Activated T-cell treated with anti-CD3 and anti-CD28 coated beads for 24 hours (primary cell): ENCODE data around the gene SCGB1D2.
"Not testable (repeated sequence)": the region's sequence is repeated elsewhere in the genome, so short reads cannot be mapped to it uniquely, and the experiment has no call there.

Experiments
- DNase-seq: peaks from one replicate; pipeline ENCODE4 v3.0.0-alpha.2; 2020; ENCODE audit warnings: low read depth

Gene SCGB1D2, protein sequence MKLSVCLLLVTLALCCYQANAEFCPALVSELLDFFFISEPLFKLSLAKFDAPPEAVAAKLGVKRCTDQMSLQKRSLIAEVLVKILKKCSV

DNA sequence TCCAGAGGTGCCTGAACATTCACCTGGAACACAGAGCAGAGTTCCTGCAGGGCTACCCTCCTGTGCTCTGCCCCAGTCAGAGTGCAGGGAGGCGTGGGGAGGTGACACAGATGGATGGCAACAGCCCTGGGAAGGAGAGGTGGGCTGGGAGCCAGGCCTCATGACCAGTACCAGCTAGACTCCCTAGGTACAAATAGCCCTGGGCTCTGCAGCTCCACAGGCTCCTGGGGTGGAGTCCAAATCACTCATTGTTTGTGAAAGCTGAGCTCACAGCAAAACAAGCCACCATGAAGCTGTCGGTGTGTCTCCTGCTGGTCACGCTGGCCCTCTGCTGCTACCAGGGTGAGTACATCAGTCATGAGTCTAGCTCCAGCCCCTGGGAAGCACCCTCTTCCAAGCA lies at the start of gene SCGB1D2:
TSS of gene SCGB1D2 (plus strand) at position 219 of the 400 bp plus-strand sequence. CDS start at position 288, 69 bp downstream.
- no peak for DNase-seq

GRCh38 chr11:62193952-62194351 lies 48.1 kb upstream of the SCGB1D2 start:
- no peak for DNase-seq

- DNase-seq: not testable (repeated sequence)
These were observed 47.0 kb upstream of the SCGB1D2 start for GRCh38 chr11:62195010-62195409.

- DNase-seq: no peak
These were observed 46.1 kb upstream of the SCGB1D2 start for GRCh38 chr11:62195945-62196344.

- not testable (repeated sequence) for DNase-seq
These were observed 44.6 kb upstream of the SCGB1D2 start for GRCh38 chr11:62197400-62197799.

DNA sequence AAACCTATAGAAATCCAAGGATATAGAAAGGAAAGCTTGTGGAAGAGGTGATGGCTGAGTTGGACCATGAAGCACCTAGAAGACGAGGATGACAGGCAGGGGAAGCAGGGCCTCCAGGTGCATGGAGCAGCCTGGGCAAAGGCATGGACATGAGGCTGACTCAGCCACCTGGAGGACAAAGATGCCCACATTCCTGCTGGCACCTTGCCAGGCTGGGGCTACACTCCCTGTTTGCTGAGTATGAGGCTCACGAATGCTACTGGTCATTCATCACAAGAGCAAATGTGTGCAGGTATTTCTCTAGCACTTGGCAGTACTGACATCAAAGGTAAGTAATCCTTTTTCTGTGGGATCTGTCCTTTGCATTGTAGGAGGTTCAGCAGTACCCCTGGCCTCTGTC lies 40.7 kb upstream of the SCGB1D2 start:
- DNase-seq: no peak

DNA sequence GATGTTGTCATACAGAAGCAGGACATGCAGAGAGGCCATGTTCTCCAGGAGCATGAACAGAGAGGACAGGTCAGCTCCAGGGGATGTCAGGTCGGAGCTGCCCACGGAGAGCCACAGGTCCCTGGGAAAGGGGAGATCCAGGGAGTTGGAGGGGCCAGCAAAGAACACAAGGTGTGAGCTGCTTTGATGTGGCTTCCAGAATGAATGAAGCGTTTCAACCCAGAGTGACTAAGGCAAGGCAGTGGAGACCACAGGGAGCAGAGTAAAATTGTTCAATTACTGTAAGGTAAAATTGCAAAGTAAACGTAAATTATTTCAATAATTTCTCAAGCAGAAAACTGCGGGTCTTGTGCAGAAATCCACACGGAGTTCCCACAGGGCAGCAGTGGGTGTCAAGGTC lies 39.1 kb upstream of the SCGB1D2 start:
- DNase-seq: no peak

DNA sequence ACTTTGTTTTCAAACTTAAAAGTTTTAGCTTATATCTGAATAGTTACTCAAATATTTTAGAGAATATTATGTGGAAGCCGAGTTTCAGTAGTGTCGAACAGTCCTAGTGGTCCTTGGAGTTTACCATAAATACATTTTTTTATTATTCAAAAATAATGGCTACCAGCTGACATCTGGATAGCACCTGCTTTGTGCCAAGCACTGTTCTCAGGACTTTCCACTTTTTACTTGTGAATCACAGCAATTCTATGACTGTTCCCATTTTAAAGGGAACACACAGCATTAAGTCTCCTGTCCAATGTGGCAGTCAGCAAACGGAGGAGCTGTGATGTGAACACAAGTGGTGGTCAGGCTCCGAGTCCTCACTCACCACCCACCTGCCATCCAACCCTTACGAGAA lies 37.6 kb upstream of the SCGB1D2 start:
- DNase-seq: no peak

- no peak for DNase-seq
These were observed 36.6 kb upstream of the SCGB1D2 start for GRCh38 chr11:62205441-62205840.

DNA sequence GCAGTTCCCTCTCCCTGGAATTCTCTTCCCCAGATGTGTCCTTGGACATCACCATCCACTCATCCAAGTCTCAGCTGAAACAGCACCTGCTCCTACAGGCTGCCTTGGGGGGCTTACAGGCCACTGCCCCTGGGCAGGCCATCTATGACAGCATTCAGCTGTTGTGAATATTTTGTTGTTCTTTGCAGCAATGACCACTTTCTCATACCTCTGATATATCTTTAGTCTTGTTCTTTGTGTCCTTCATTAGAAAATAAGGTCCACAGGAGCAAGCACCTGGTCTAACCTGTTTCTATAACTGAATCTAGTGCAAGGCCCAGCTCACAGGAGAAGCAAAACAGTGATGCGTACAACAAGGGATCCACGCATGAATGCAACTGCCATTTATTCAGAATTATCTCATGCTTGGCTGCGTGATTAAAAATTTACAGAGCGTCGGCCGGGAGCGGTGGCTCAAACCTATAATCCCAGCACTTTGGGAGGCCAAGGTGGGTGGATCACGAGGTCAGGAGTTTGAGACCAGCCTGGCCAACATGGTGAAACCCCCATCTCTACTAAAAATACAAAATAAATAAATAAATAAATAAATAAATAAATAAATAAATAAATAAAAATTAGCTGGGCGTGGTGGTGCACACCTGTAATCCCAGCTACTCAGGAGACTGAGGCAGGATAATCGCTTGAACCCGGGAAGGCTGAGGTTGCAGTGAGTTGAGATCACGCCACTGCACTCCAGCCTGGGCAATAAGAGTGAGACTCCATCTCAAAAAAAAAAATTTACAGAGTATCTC lies 35.6 kb upstream of the SCGB1D2 start:
- DNase-seq: not testable (repeated sequence)

DNA sequence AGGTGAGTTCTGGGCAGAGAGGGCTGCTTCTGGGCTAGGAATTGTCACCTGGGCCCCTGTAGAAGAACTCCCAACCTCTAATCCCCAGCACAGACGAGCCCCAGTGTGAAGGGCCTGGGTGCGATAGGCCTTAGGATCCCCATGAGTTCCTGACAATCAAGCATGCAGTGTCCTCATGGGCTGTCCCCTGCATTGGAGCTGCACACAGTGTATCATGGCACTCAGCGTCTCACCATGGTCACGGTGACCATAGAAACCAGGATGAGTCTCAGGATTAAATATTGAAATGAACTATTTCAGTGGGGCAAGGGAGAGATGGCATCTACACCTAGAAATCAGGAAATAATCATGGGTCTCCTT lies 33.3 kb upstream of the SCGB1D2 start:
- DNase-seq: no peak

- no peak for DNase-seq
These were observed 24.8 kb upstream of the SCGB1D2 start for GRCh38 chr11:62217191-62217748.

- DNase-seq: no peak
These were observed 20.5 kb upstream of the SCGB1D2 start for GRCh38 chr11:62221498-62221897.

DNA sequence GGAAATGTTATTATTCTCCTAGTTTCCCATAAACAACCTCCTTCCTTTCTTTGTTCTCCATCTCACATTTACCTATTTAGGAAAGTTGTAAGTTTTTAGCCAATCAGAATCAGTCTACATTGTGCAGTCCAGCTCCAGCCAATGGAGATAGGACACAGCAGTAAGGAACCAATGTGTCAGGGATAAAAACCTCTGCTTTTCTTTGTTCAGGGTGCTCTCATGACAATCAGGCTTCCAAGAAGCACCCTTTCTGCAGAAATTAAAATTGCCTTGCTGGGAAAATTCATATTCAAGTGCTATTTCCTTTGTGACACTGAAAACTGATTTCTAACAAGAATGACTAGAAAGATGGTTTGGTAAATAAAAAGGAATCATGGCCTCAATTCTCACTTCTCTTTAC lies 18.9 kb upstream of the SCGB1D2 start:
- DNase-seq: no peak

DNA sequence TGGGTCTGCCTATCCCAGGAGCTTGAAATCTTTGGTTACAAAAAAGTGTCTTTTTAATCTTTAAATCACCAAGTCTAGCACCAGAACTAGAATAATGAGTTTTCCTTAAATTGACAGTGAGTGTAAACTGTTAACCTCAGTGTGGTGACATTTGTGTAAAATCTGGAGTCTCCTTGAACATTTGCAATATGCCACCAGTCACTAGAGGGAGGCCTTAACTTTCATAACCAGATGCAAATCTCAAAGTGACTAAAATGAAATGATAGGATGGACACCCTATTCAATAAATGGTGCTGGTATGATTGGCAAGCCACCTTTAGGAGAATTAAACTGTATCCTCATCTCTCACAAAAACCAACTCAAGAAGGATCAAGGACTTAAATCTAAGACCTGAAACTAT lies 8.3 kb upstream of the SCGB1D2 start:
- no peak for DNase-seq

GRCh38 chr11:62236187-62236586 lies 5.9 kb upstream of the SCGB1D2 start:
- no peak for DNase-seq

DNA sequence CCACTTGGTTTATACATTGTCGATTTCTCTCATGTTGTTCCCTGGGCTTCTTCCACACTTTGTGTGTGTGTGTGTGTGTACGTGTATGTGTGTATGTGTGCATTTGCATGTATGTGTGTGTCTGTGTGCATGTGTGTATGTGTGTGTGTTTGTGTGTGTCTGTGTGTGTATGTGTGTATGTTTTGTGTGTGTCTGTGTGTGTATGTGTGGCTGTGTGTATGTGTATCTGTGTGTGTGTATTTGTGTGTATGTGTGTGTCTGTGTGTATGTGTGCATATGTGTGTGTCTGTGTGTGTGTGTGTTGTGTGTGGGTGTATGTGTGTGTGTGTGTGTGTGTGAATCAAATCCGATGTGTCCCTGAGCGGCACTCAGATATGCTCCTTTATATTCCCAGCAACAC lies 4.5 kb upstream of the SCGB1D2 start:
- DNase-seq: no peak

DNA sequence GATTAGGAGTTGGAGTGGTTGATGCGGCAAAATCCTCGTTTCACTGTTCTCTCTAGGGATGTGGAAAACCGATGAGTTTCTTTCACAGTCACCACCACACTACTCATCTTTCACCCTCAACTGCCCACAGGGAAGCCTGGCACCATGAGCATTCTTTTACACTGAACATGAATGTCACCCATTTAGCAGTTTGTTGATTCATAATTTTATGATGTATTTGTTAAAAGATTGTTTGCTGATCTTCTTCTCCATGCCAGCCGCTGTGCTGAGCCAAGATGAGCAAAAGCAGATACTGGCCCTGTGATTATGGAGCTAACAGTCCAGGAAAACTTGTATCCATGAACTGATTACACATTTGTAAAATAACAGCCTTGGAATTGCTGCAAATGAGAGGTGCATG lies 3.9 kb upstream of the SCGB1D2 start:
- no peak for DNase-seq

- no peak for DNase-seq
These were observed 944 bp upstream of the SCGB1D2 start for GRCh38 chr11:62241095-62241494.

- no peak for DNase-seq
These were observed 3.3 kb downstream of the SCGB1D2 start for GRCh38 chr11:62245271-62245753.

GRCh38 chr11:62251698-62252097 lies 9.7 kb downstream of the SCGB1D2 start:
- DNase-seq: no peak

- no peak for DNase-seq
These were observed 12.0 kb downstream of the SCGB1D2 start for GRCh38 chr11:62253999-62254542.

DNA sequence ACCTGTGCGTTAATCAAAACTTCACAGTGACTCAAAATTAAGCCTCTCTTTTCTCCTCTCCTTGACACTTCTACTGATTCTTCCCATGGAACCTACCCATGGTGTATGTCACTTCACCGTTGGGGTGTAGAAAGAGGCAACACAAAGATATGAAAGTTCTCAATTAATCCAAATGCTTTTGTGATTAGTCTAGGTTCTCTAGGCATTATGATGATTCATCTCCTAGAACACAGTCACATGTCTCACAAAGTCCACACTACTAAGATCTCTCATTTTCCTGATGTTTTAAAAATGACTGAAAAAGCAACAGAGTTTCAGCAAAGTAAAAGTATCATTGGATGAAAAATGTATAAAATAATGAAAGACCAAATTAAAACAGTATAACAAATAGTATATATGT lies 14.2 kb downstream of the SCGB1D2 start:
- no peak for DNase-seq
